Prostate gland (tissue), 2 donors: Measurements from ENCODE around the gene NEGR1. TPM values are rescaled to one million over a fixed set of nuclear protein-coding genes. Genes with fewer than 3 reads are reported as not detected.

Experiments used
- DNase-seq: peaks from one replicate; pipeline ENCODE4 v3.0.0-alpha.2; 2019; ENCODE audit warnings: low spot score
- H3K27ac ChIP-seq, 2 donors: fragments of 200-600 bp; sonication (generic); 2 replicates each; pipeline ENCODE4 v1.5.1; 2017 to 2019
- H3K27me3 ChIP-seq: fragments of 200-600 bp; sonication (generic); replicated peaks from 2 replicates; pipeline ENCODE4 v1.5.1; 2019; ENCODE audit not compliant: insufficient read depth
- H3K36me3 ChIP-seq, 2 donors: fragments of 200-600 bp; sonication (generic); 1 replicate in 1 of 2; 2 replicates in 1 of 2; pipeline versions ENCODE4 v1.5.1 to v1.8.1; 2017 to 2019
- H3K4me1 ChIP-seq: fragments of 200-600 bp; sonication (generic); replicated peaks from 2 replicates; pipeline ENCODE4 v1.5.1; 2019
- H3K4me3 ChIP-seq, 2 donors: fragments of 200-600 bp; sonication (generic); 2 replicates each; pipeline ENCODE4 v1.5.1; 2017 to 2019
- H3K9me3 ChIP-seq: fragments of 200-600 bp; sonication (generic); 2 replicates; pipeline ENCODE4 v1.5.1; 2017
- POLR2A ChIP-seq: fragments of 450-650 bp; IDR thresholded peaks from one replicate; pipeline ENCODE4 v1.6.1; 2016; ENCODE audit warnings: antibody characterized with exemption, mild to moderate bottlenecking
- POLR2AphosphoS5 ChIP-seq: sonication (generic); formaldehyde crosslinking; IDR thresholded peaks from one replicate; pipeline ENCODE4 v1.6.1; 2017; ENCODE audit warnings: antibody characterized with exemption
- WGBS: methylation state at CpG from one replicate; pipeline ENCODE4 v1.1.5; 2018; 5-methylcytosine and 5-hydroxymethylcytosine counted together
- intact Hi-C: fragments of 100-400 bp; cut with DNase I; formaldehyde crosslinking; loops from one replicate; pipeline ENCODE4 v1.14.2; 2022
- total RNA-seq, 2 donors: library from RNA; depleted of rRNA; stranded (reverse); fragments of >200 nt; gene quantifications; one replicate each; pipeline ENCODE4 v1.1.0, GENCODE V29; 2016
- TF ChIP-seq, protein P1 (sequence below), 4 experiments: fragments of 200-600 bp in 2 of 4; fragments of 450-650 bp in 2 of 4; sonication (generic) in 2 of 4; IDR thresholded peaks; 1 replicate in 3 of 4; 2 replicates in 1 of 4; pipeline ENCODE4 v1.5.1; 2016 to 2019; ENCODE audit warnings: antibody characterized with exemption in 4 of 4, mild to moderate bottlenecking in 2 of 4, moderate library complexity in 2 of 4

The NEGR1 gene
- total RNA-seq, 2 donors from 2014 or later, result 2.3 to 7.6 TPM

DNA sequence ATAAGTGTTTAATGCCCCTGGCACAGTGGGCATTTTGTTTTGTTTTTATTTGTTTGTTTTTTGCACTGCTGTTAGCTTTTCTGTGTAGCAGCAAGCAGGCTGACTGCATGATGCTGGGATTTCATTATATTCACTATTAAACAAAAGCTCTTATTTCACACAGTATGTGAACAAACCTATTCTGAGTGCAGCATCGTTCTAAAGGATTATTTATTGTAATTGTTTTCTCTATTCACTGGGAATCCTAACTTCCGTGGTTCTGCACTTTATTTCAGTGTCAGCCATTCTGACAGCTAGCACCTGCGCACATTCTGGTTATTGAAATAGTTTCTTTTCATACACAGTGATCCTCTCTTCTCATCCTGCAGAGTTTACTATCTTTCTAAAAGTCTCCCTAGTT, 595.0 kb downstream of the NEGR1 start:
- H3K36me3 ChIP-seq, result no peaks in the 10 kb centered on the region
- no peak overlapping the region for H3K27ac ChIP-seq
- no peaks in the 10 kb centered on the region for H3K9me3 ChIP-seq
- no peaks in the 10 kb centered on the region for H3K4me1 ChIP-seq
- WGBS, result 37% methylated on average over 3 of the region's 3 CpGs
- DNase-seq, result no peak
- no peaks in the 10 kb centered on the region for H3K27me3 ChIP-seq
- H3K4me3 ChIP-seq, result no peak overlapping the region
- intact Hi-C loops, result no loop called here
- TF ChIP-seq POLR2A (no peak), POLR2AphosphoS5 (no peak)
- TF ChIP-seq, protein P1, sequence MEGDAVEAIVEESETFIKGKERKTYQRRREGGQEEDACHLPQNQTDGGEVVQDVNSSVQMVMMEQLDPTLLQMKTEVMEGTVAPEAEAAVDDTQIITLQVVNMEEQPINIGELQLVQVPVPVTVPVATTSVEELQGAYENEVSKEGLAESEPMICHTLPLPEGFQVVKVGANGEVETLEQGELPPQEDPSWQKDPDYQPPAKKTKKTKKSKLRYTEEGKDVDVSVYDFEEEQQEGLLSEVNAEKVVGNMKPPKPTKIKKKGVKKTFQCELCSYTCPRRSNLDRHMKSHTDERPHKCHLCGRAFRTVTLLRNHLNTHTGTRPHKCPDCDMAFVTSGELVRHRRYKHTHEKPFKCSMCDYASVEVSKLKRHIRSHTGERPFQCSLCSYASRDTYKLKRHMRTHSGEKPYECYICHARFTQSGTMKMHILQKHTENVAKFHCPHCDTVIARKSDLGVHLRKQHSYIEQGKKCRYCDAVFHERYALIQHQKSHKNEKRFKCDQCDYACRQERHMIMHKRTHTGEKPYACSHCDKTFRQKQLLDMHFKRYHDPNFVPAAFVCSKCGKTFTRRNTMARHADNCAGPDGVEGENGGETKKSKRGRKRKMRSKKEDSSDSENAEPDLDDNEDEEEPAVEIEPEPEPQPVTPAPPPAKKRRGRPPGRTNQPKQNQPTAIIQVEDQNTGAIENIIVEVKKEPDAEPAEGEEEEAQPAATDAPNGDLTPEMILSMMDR (IDR thresholded peaks at IDR 0.05), result no peak

DNA sequence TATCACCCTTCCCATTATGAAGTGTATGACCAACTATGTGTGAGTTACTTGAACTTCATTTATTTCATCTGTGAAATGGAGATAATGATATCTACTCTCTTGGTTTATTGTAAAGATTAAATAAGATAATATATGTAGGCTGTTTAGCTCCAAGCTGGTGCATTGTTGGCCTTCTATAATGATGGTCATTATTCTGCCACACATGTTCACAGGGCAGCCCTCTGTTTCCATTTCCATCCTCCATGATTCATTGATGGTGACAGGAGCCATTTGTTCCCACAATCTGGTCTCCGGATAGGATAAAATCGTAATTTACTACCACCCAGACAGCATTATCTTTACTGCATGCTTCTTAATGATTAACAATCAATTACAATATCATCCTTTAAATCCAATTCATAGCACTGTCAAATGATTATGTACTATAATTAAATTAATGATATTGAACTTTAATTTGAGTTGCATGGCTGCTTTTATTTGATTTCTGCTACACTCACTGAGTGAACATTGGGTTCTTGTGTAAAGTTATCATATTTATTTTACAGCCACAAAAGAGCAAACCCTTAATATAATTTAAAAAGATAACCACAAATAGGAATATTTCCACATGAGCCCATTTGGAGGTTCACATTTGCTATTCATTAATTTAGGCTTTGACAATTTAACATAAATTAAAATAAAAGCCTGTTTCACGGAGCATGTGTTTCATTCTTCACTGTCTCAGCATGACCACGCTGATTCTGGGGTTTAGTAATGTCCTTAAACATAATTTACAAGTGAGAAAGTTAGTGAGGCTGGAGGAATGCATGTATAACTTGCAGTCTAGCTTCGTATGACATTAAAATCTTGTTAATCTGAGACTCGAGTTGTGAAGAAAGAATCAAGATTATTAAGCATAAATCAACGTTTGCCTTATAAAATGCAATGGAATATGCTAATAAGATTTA, 605.1 kb downstream of the NEGR1 start:
- Histone ChIP-seq H3K36me3 (no peaks in the 10 kb centered on the region), H3K4me1 (no peaks in the 10 kb centered on the region), H3K9me3 (no peaks in the 10 kb centered on the region), H3K27ac (no peak overlapping the region), H3K27me3 (no peaks in the 10 kb centered on the region), H3K4me3 (no peak overlapping the region)
- 37% methylated on average over 7 of the region's 7 CpGs for WGBS
- TF ChIP-seq POLR2AphosphoS5 (no peak), POLR2A (no peak)
- TF ChIP-seq, protein P1 (IDR thresholded peaks at IDR 0.05), result no peak
- DNase-seq, result no peak
- intact Hi-C loops, result no loop called here

DNA sequence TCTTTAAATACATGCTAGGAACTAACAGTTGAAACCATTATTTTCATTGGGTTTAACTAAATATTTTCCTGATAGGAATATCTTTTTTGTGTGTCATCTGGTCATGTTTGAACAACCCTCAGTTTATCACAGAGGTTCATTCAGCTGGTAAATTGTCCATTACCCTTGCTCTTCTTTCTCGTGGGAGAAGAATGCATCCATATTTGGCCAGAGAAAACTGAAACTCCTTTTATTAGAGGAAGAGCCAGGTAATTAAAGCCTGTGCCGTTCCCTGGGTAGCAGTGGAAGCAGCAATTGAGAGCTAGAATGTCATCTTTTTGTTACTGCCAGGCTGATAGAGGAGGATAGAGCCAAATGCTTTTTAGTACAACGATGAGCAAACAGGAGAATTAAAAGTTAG, 614.3 kb downstream of the NEGR1 start:
- no peak for DNase-seq
- Histone ChIP-seq H3K9me3 (no peaks in the 10 kb centered on the region), H3K36me3 (no peaks in the 10 kb centered on the region), H3K4me3 (no peak overlapping the region), H3K4me1 (no peaks in the 10 kb centered on the region), H3K27me3 (no peaks in the 10 kb centered on the region), H3K27ac (no peak overlapping the region)
- intact Hi-C loops, result no loop called here
- TF ChIP-seq POLR2AphosphoS5 (no peak), POLR2A (no peak)
- TF ChIP-seq, protein P1 (IDR thresholded peaks at IDR 0.05), result no peak
- 21% methylated on average over 3 of the region's 3 CpGs for WGBS

DNA sequence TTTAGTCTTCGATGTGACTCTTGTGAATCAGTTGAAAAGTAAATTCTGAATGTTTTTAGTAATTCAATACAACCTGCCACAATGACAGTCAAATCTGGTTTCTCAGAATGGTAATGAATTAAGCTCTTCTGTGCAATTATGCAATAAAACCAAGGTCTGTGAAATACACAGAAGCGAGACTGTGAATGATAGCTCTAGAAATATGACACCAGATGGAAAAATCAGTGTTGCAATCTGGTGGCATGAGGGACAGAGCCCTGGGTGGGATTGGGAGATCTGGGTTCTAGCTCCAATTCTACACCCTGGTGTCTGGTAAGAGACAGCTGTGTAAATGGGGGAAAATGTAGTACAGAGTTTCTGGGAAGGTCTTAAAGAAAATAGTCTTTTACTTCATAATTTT, 615.1 kb downstream of the NEGR1 start:
- DNase-seq, result no peak
- Histone ChIP-seq H3K36me3 (no peaks in the 10 kb centered on the region), H3K27ac (no peak overlapping the region), H3K4me1 (no peaks in the 10 kb centered on the region), H3K27me3 (no peaks in the 10 kb centered on the region), H3K4me3 (no peak overlapping the region), H3K9me3 (no peaks in the 10 kb centered on the region)
- intact Hi-C loops, result no loop called here
- no peak for TF ChIP-seq POLR2A
- TF ChIP-seq POLR2AphosphoS5, result no peak
- TF ChIP-seq, protein P1 (IDR thresholded peaks at IDR 0.05), result no peak
- 41% methylated on average over 2 of the region's 2 CpGs for WGBS

DNA sequence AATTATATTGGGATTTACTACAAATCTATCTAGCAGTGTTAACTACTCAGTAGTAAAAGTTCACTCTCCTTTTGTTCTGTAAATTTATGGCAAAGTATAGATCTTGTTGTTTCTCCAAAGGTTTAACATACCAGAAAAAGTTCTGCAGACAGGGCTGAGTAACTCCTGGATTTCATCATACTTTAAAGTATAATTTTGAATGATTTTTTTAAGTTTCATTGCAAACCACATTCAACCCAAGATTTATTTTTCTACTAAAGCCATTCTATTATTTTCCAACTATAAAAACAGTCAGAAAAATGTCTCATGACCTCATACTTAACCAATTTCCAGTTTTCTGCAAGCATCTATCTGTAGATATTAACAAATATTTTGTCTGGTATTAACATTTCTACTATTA, 615.7 kb downstream of the NEGR1 start:
- Histone ChIP-seq H3K4me3 (no peak overlapping the region), H3K9me3 (no peaks in the 10 kb centered on the region), H3K27me3 (no peaks in the 10 kb centered on the region), H3K27ac (no peak overlapping the region), H3K36me3 (no peaks in the 10 kb centered on the region), H3K4me1 (no peaks in the 10 kb centered on the region)
- DNase-seq, result no peak
- TF ChIP-seq, protein P1 (IDR thresholded peaks at IDR 0.05), result no peak
- no peak for TF ChIP-seq POLR2AphosphoS5
- no peak for TF ChIP-seq POLR2A
- intact Hi-C loops, result no loop called here
